ENCODE data around the gene HOXD10. TPM values are rescaled to one million over a fixed set of nuclear protein-coding genes. Genes with fewer than 3 reads are reported as not detected.

Gene HOXD10
- total and polyA plus RNA-seq, 2 of the 13 experiments (the other 11 are each of a cell fraction or from before 2014, with no cell fraction given), result not detected

GRCh38 chr2:176140513-176141317 is 24.1 kb downstream of the HOXD10 start (continued):
- TF ChIP-seq, protein P1, sequence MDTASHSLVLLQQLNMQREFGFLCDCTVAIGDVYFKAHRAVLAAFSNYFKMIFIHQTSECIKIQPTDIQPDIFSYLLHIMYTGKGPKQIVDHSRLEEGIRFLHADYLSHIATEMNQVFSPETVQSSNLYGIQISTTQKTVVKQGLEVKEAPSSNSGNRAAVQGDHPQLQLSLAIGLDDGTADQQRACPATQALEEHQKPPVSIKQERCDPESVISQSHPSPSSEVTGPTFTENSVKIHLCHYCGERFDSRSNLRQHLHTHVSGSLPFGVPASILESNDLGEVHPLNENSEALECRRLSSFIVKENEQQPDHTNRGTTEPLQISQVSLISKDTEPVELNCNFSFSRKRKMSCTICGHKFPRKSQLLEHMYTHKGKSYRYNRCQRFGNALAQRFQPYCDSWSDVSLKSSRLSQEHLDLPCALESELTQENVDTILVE (CRISPR knock-in tag; IDR thresholded peaks at IDR 0.05), result 0 out of 2 replicates have a peak, but pooled peaks have one; percentile 36
- peak; percentile 94 for TF ChIP-seq RNF2 (conservative IDR thresholded peaks at IDR 0.05; ENCODE audit: low read depth)
- TF ChIP-seq JUND (CRISPR knock-in tag; IDR thresholded peaks at IDR 0.05), result no peak
- peak; percentile 79; the same call in 1 of the 2 replicates for TF ChIP-seq ZNF501 (CRISPR knock-in tag; IDR thresholded peaks at IDR 0.05)
- TF ChIP-seq IRF2 (CRISPR knock-in tag; IDR thresholded peaks at IDR 0.05), result peak; percentile 64; the same call in 1 of the 2 replicates
- no peak; the same call in 1 of the 2 replicates for TF ChIP-seq LRRFIP1 (CRISPR knock-in tag; conservative IDR thresholded peaks at IDR 0.05)
- TF ChIP-seq ZIK1 (CRISPR knock-in tag; IDR thresholded peaks at IDR 0.05; ENCODE audit: borderline replicate concordance, low read depth), result no peak
- TF ChIP-seq HNF4A (CRISPR knock-in tag; IDR thresholded peaks at IDR 0.05), result no peak
- TF ChIP-seq RFX3 (CRISPR knock-in tag; IDR thresholded peaks at IDR 0.05), result no peak
- no peak for TF ChIP-seq ZBTB14 (CRISPR knock-in tag; IDR thresholded peaks at IDR 0.05)
- TF ChIP-seq PAX8 (CRISPR knock-in tag; IDR thresholded peaks at IDR 0.05; ENCODE audit: borderline replicate concordance), result no peak
- no peak for TF ChIP-seq GZF1 (CRISPR knock-in tag; IDR thresholded peaks at IDR 0.05)
- peak in 1 of 2 experiments; percentile 58; a peak in 1 of 4 replicates for TF ChIP-seq KLF16 (CRISPR knock-in tag; IDR thresholded peaks at IDR 0.05)
- no peak for TF ChIP-seq IKZF1 (IDR thresholded peaks at IDR 0.05)
- TF ChIP-seq, protein P2, sequence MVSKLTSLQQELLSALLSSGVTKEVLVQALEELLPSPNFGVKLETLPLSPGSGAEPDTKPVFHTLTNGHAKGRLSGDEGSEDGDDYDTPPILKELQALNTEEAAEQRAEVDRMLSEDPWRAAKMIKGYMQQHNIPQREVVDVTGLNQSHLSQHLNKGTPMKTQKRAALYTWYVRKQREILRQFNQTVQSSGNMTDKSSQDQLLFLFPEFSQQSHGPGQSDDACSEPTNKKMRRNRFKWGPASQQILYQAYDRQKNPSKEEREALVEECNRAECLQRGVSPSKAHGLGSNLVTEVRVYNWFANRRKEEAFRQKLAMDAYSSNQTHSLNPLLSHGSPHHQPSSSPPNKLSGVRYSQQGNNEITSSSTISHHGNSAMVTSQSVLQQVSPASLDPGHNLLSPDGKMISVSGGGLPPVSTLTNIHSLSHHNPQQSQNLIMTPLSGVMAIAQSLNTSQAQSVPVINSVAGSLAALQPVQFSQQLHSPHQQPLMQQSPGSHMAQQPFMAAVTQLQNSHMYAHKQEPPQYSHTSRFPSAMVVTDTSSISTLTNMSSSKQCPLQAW (CRISPR knock-in tag; IDR thresholded peaks at IDR 0.05), result peak; percentile 89
- peak; percentile 97 for TF ChIP-seq EED (CRISPR knock-in tag; IDR thresholded peaks at IDR 0.05)
- TF ChIP-seq, protein P3, sequence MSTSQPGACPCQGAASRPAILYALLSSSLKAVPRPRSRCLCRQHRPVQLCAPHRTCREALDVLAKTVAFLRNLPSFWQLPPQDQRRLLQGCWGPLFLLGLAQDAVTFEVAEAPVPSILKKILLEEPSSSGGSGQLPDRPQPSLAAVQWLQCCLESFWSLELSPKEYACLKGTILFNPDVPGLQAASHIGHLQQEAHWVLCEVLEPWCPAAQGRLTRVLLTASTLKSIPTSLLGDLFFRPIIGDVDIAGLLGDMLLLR (CRISPR knock-in tag; IDR thresholded peaks at IDR 0.05), result no peak
- TF ChIP-seq HDAC1 (CRISPR knock-in tag; IDR thresholded peaks at IDR 0.05), result peak; percentile 61; the same call in 1 of the 2 replicates
- TF ChIP-seq GATAD1 (CRISPR knock-in tag; IDR thresholded peaks at IDR 0.05), result peak; percentile 67
- TF ChIP-seq ZFP36 (IDR thresholded peaks at IDR 0.05; ENCODE audit: borderline replicate concordance, low read depth, low read length, partially characterized antibody), result no peak
- TF ChIP-seq PLRG1 (conservative IDR thresholded peaks at IDR 0.05), result no peak
- no peak for TF ChIP-seq HMGA1 (CRISPR knock-in tag; conservative IDR thresholded peaks at IDR 0.05)

Measured in HepG2 (cell line).